IMR-90 (cell line): ENCODE results near the gene LTBP2. TPM values are rescaled to one million over a fixed set of nuclear protein-coding genes. Genes with fewer than 3 reads are reported as not detected.
A peak's percentile ranks its signal among the peaks of the same experiment; 100 is the strongest.

Experiments used
- ATAC-seq: fragments of 200-7000 bp; cut with Tn5 transposase; 2 replicates; pipeline ENCODE4 v1.9.1; 2020; ENCODE audit warnings: low read depth, mild to moderate bottlenecking, moderate library complexity
- BruUV-seq: library from RNA; stranded (reverse); fragments of 400-500 nt; replicated peaks from 2 replicates; lab custom pipeline; 2021; lab: Mats Ljungman, UMichigan
- CTCF ChIA-PET: fragments of 300-600 bp; formaldehyde crosslinking; extraction: SDS; loops from one replicate; lab custom pipeline; 2021; ENCODE audit warnings: antibody characterized with exemption; lab: Yijun Ruan, JAX
- POLR2A ChIA-PET: fragments of 300-600 bp; sonication (Branson Sonifier 250); formaldehyde crosslinking; loops from one replicate; lab custom pipeline; 2022; ENCODE audit warnings: antibody characterized with exemption; ENCODE audit not compliant: unreplicated experiment; lab: Charles Lee
- DNase-seq: peaks from one replicate; pipeline ENCODE4 v3.0.0; 2013
- H2AFZ ChIP-seq: replicated peaks from 2 replicates; pipeline ENCODE3; 2013; ENCODE audit warnings: low read length, mild to moderate bottlenecking; ENCODE audit not compliant: poor library complexity
- H2AK5ac ChIP-seq: 2 replicates; pipeline ENCODE4 v1.6.1; 2013; ENCODE audit warnings: low read depth, low read length, inconsistent platforms
- H2AK9ac ChIP-seq: replicated peaks from 2 replicates; pipeline ENCODE3; 2013; ENCODE audit warnings: mild to moderate bottlenecking, low read depth, low read length, moderate library complexity; ENCODE audit not compliant: poor library complexity
- H2BK120ac ChIP-seq: 2 replicates; pipeline ENCODE4 v1.6.1; 2013; ENCODE audit warnings: low read depth, low read length, inconsistent platforms
- H2BK15ac ChIP-seq: 3 replicates; pipeline ENCODE4 v1.6.1; 2013; ENCODE audit warnings: low read depth, low read length, inconsistent platforms
- H2BK20ac ChIP-seq: 2 replicates; pipeline ENCODE4 v1.6.1; 2013; ENCODE audit warnings: low read depth, mild to moderate bottlenecking, inconsistent platforms, low read length, moderate library complexity
- H2BK5ac ChIP-seq: 2 replicates; pipeline ENCODE4 v1.6.1; 2013; ENCODE audit warnings: mild to moderate bottlenecking, low read depth, low read length, inconsistent platforms; ENCODE audit not compliant: poor library complexity, severe bottlenecking
- H3K14ac ChIP-seq: replicated peaks from 2 replicates; pipeline ENCODE4 v1.6.1; 2013; ENCODE audit warnings: low read depth, low read length, inconsistent platforms
- H3K18ac ChIP-seq: 2 replicates; pipeline ENCODE4 v1.6.1; 2013; ENCODE audit warnings: low read depth, low read length, control low read depth
- H3K23ac ChIP-seq: 2 replicates; pipeline ENCODE4 v1.6.1; 2013; ENCODE audit warnings: low read depth, low read length, inconsistent platforms
- H3K27ac ChIP-seq: 2 replicates; pipeline ENCODE4 v1.5.1; 2013; ENCODE audit warnings: mild to moderate bottlenecking, control low read depth, low read length; ENCODE audit not compliant: insufficient read depth
- H3K27me3 ChIP-seq: 2 replicates; pipeline ENCODE4 v1.6.1; 2013; ENCODE audit warnings: low read length; ENCODE audit not compliant: control insufficient read depth, insufficient read depth
- H3K36me3 ChIP-seq: 2 replicates; pipeline ENCODE4 v1.6.1; 2013; ENCODE audit warnings: low read length, mixed read lengths; ENCODE audit not compliant: control insufficient read depth, insufficient read depth
- H3K4ac ChIP-seq: 2 replicates; pipeline ENCODE4 v1.6.1; 2013; ENCODE audit warnings: low read depth, low read length, inconsistent platforms
- H3K4me1 ChIP-seq: 2 replicates; pipeline ENCODE4 v1.6.1; 2013; ENCODE audit warnings: low read length, mixed read lengths; ENCODE audit not compliant: control insufficient read depth, insufficient read depth
- H3K4me2 ChIP-seq: 2 replicates; pipeline ENCODE4 v1.6.1; 2013; ENCODE audit warnings: low read depth, mild to moderate bottlenecking, control low read depth, low read length, moderate library complexity
- H3K4me3 ChIP-seq: 2 replicates; pipeline ENCODE4 v1.5.1; 2013; ENCODE audit warnings: low read depth, mild to moderate bottlenecking, control low read depth, low read length, moderate library complexity; ENCODE audit not compliant: insufficient read depth
- H3K56ac ChIP-seq: 2 replicates; pipeline ENCODE4 v1.6.1; 2013; ENCODE audit warnings: low read length, inconsistent platforms; ENCODE audit not compliant: insufficient read depth; ENCODE audit errors: extremely low read depth
- H3K79me1 ChIP-seq, 2 experiments: 2 replicates each; pipeline ENCODE4 v1.6.1; 2013; ENCODE audit warnings: low read length in 2 of 2, inconsistent platforms in 1 of 2, low read depth in 1 of 2
- H3K9ac ChIP-seq: 2 replicates; pipeline ENCODE4 v1.6.1; 2013; ENCODE audit warnings: low read depth, low read length, control low read depth
- H3K9me1 ChIP-seq: 2 replicates; pipeline ENCODE4 v1.6.1; 2013; ENCODE audit warnings: low read length, inconsistent platforms; ENCODE audit not compliant: insufficient read depth
- H3K9me3 ChIP-seq: 2 replicates; pipeline ENCODE4 v1.6.1; 2013; ENCODE audit warnings: low read length; ENCODE audit not compliant: control insufficient read depth, insufficient read depth
- H4K20me1 ChIP-seq: 2 replicates; pipeline ENCODE4 v1.6.1; 2013; ENCODE audit warnings: low read length, inconsistent platforms; ENCODE audit not compliant: insufficient read depth
- H4K5ac ChIP-seq: 2 replicates; pipeline ENCODE4 v1.6.1; 2013; ENCODE audit warnings: mild to moderate bottlenecking, low read depth, low read length, control low read depth
- H4K8ac ChIP-seq, 2 experiments: 2 replicates each; pipeline ENCODE4 v1.6.1; 2013; ENCODE audit warnings: low read depth in 2 of 2, low read length in 2 of 2, control low read depth in 1 of 2, inconsistent platforms in 1 of 2
- H4K91ac ChIP-seq: 2 replicates; pipeline ENCODE4 v1.6.1; 2013; ENCODE audit warnings: low read depth, low read length, inconsistent platforms; ENCODE audit not compliant: insufficient read depth
- CTCF ChIP-seq: conservative IDR thresholded peaks from 2 replicates; pipeline ENCODE4 v1.5.1; 2012; ENCODE audit warnings: mild to moderate bottlenecking, low read depth, low read length, improper control_type of control experiment
- SMC3 ChIP-seq: fragments of 150-350 bp; IDR thresholded peaks from 2 replicates; pipeline ENCODE4 v1.6.1; 2016; ENCODE audit warnings: low read depth, mild to moderate bottlenecking, antibody characterized with exemption, low read length, moderate library complexity
- WGBS, 2 experiments: methylation state at CpG; one replicate each; pipeline versions ENCODE4 v1.1.5 to v1.1.7; 2013; ENCODE audit warnings: missing lambda C conversion rate in 2 of 2; ENCODE audit not compliant: insufficient read length in 1 of 2; ENCODE audit errors: extremely low coverage in 2 of 2; 5-methylcytosine and 5-hydroxymethylcytosine counted together
- dilution Hi-C: fragments of 300-500 bp; cut with HindIII; formaldehyde crosslinking; loops from one replicate; pipeline ENCODE4 v1.14.3; 2018; ENCODE audit warnings: low sequenced_read_pairs; ENCODE audit not compliant: unreplicated experiment
- in situ Hi-C: fragments of 300-500 bp; cut with MboI; formaldehyde crosslinking; loops from 3 replicates; pipeline ENCODE4 v1.14.3; 2019; ENCODE audit warnings: low sequenced_read_pairs, inconsistent platforms, mixed read lengths
- intact Hi-C: fragments of 100-400 bp; cut with micrococcal nuclease; formaldehyde crosslinking; loops from 2 replicates; pipeline ENCODE4 v1.10.0; 2022
- polyA plus RNA-seq, 3 experiments: library from polyadenylated mRNA; depleted of rRNA; stranded (reverse); fragments of >200 nt; gene quantifications; 2 replicates each; pipeline ENCODE4 v1.2.3, GENCODE V29; 2012; ENCODE audit warnings: low replicate concordance in 1 of 3
- total RNA-seq: library from RNA; depleted of rRNA; stranded (reverse); fragments of >200 nt; gene quantifications from 2 replicates; pipeline ENCODE4 v1.2.3, GENCODE V29; 2012

The LTBP2 gene
- total and polyA plus RNA-seq, 2 of the 4 experiments (the other 2 are of a cell fraction), result 23.8 to 79.3 TPM

GRCh38 chr14:74609721-74610120 is 2.3 kb downstream of the LTBP2 start:
- ATAC-seq (no peak), DNase-seq (peak; percentile 51)
- no peak overlapping the region for H3K18ac ChIP-seq
- peak overlapping the region; percentile 83 for H3K4me2 ChIP-seq
- no peak overlapping the region for H3K27ac ChIP-seq
- no peak overlapping the region for H4K5ac ChIP-seq
- H3K4me3 ChIP-seq, result no peak overlapping the region; the same call in 1 of the 2 replicates
- peak overlapping the region; percentile 64 for H3K4ac ChIP-seq
- peak overlapping the region; percentile 59; the same call in 1 of the 2 replicates for H2BK120ac ChIP-seq
- H3K23ac ChIP-seq, result peak overlapping the region; percentile 86
- intact Hi-C loops (loop anchor here (1.0 to 10.0 kb wide), 6 partner anchors 37 to 275 kb away; partner anchors contain the start of genes AREL1, DLST and FCF1), in situ Hi-C loops (loop anchor here (5.0 kb wide), 2 partner anchors 107 to 188 kb away; no protein-coding TSS in a partner anchor), dilution Hi-C loops (no loop called here)
- H3K9ac ChIP-seq, result no peak overlapping the region
- TF ChIP-seq SMC3 (no peak), CTCF (no peak)
- no peak overlapping the region for H2BK15ac ChIP-seq
- peak overlapping the region; percentile 56; the same call in 1 of the 2 replicates for H2BK20ac ChIP-seq
- CTCF ChIA-PET, result interaction anchor here (1.0 to 1.6 kb wide), 6 partner anchors 37 to 296 kb away, joined by 3 to 7 read pairs (median 4); no protein-coding TSS in a partner anchor
- no peak overlapping the region for H2AK9ac ChIP-seq
- H2BK5ac ChIP-seq, result no peak overlapping the region
- peak overlapping the region in 1 of 2 experiments; percentile 6; a peak in 1 of 4 replicates for H4K8ac ChIP-seq
- peak overlapping the region; percentile 48; the same call in 1 of the 2 replicates for H2AK5ac ChIP-seq
- peaks cover 17% of the 10 kb centered on the region for H3K9me1 ChIP-seq
- H3K27me3 ChIP-seq, result no peaks in the 10 kb centered on the region
- H3K4me1 ChIP-seq, result peaks cover 31% of the 10 kb centered on the region
- WGBS, 2 experiments, result 55% methylated on average over 2 of the region's 4 CpGs; no CpG with 5 or more reads in 1 of the 2 experiments
- H3K79me1 ChIP-seq, result peaks cover 12 to 58% of the 10 kb centered on the region in 2 experiments; a peak in 3 of 4 replicates
- POLR2A ChIA-PET, result interaction anchor here (2.7 kb wide), 1 partner anchor 38 kb away, joined by 9 read pairs; no protein-coding TSS in a partner anchor
- peak overlapping the region; percentile 70; the same call in 1 of the 2 replicates for H3K14ac ChIP-seq
- BruUV-seq, result no TSS peak
- no peak overlapping the region for H3K56ac ChIP-seq
- H2AFZ ChIP-seq, result peak overlapping the region; percentile 5
- no peaks in the 10 kb centered on the region for H3K9me3 ChIP-seq
- no peaks in the 10 kb centered on the region for H3K36me3 ChIP-seq
- H4K91ac ChIP-seq, result peak overlapping the region; percentile 27; the same call in 1 of the 2 replicates
- peaks cover 11% of the 10 kb centered on the region; the same call in 1 of the 2 replicates for H4K20me1 ChIP-seq
